GM21825 (cell line): ENCODE data around the gene ATG7.
"Not testable (repeated sequence)": the region's sequence is repeated elsewhere in the genome, so short reads cannot be mapped to it uniquely, and the experiment has no call there.

Source experiments
- ATAC-seq: cut with Tn5 transposase; IDR thresholded peaks from one replicate; pipeline ENCODE4 v1.9.1; 2021; ENCODE audit warnings: mild to moderate bottlenecking, moderate library complexity; ENCODE audit not compliant: unreplicated experiment

The ATG7 gene

GRCh38 chr3:11495948-11496557 is 223.9 kb downstream of the ATG7 start:
- ATAC-seq, result no peak

- ATAC-seq, result no peak
Measured at GRCh38 chr3:11498177-11498576, 226.0 kb downstream of the ATG7 start.

GRCh38 chr3:11498646-11499045 is 226.4 kb downstream of the ATG7 start:
- ATAC-seq, result no peak

- ATAC-seq, result no peak
Measured at GRCh38 chr3:11499144-11499543, 226.9 kb downstream of the ATG7 start.

- not testable (repeated sequence) for ATAC-seq
Measured at GRCh38 chr3:11502413-11502812, 230.2 kb downstream of the ATG7 start.

GRCh38 chr3:11507719-11508118 is 235.5 kb downstream of the ATG7 start:
- no peak for ATAC-seq

- no peak for ATAC-seq
Measured at GRCh38 chr3:11508346-11509172, 236.4 kb downstream of the ATG7 start.

- ATAC-seq, result no peak
Measured at GRCh38 chr3:11509173-11510000, 237.2 kb downstream of the ATG7 start.

GRCh38 chr3:11510001-11510340 is 237.8 kb downstream of the ATG7 start:
- no peak for ATAC-seq

GRCh38 chr3:11510356-11510755 is 238.2 kb downstream of the ATG7 start:
- no peak for ATAC-seq

- ATAC-seq, result not testable (repeated sequence)
Measured at GRCh38 chr3:11511606-11512005, 239.4 kb downstream of the ATG7 start.

GRCh38 chr3:11513125-11513816 is 241.1 kb downstream of the ATG7 start:
- ATAC-seq, result not testable (repeated sequence)

- ATAC-seq, result no peak
Measured at GRCh38 chr3:11513817-11514135, 241.6 kb downstream of the ATG7 start.

GRCh38 chr3:11514191-11514821 is 242.1 kb downstream of the ATG7 start:
- no peak for ATAC-seq

GRCh38 chr3:11517601-11518000 is 245.4 kb downstream of the ATG7 start:
- ATAC-seq, result no peak

- ATAC-seq, result no peak
Measured at GRCh38 chr3:11521167-11521566, 249.0 kb downstream of the ATG7 start.

GRCh38 chr3:11522398-11522715 is 250.2 kb downstream of the ATG7 start:
- ATAC-seq, result no peak

GRCh38 chr3:11522953-11523571 is 250.9 kb downstream of the ATG7 start:
- no peak for ATAC-seq

- ATAC-seq, result no peak
Measured at GRCh38 chr3:11523572-11524101, 251.4 kb downstream of the ATG7 start.

GRCh38 chr3:11526121-11526520 is 253.9 kb downstream of the ATG7 start:
- not testable (repeated sequence) for ATAC-seq
